ENCODE results near the gene PPP1R16B.

- no peak for TF ChIP-seq CTCF (IDR thresholded peaks at IDR 0.05; ENCODE audit: low read depth, low read length, poor library complexity, severe bottlenecking)
- no peak for TF ChIP-seq EZH2phosphoT487 (IDR thresholded peaks at IDR 0.05; ENCODE audit: borderline replicate concordance, low read length)
These were observed 164.2 kb downstream of the PPP1R16B start for GRCh38 chr20:38969708-38970107.
